GM13976 (cell line): ENCODE measurements around the gene PHKA1.
"Not testable (repeated sequence)": the region's sequence is repeated elsewhere in the genome, so short reads cannot be mapped to it uniquely, and the experiment has no call there.

ENCODE experiments used
- DNase-seq: peaks from one replicate; pipeline ENCODE4 v3.0.0; 2012; ENCODE audit warnings: low spot score
- in situ Hi-C: fragments of 300-500 bp; cut with MboI; formaldehyde crosslinking; loops from one replicate; pipeline ENCODE4 v1.12.0; 2022; ENCODE audit warnings: low sequenced_read_pairs, mixed read lengths, inconsistent platforms; ENCODE audit not compliant: unreplicated experiment
- TF ChIP-seq, protein P1 (sequence below): IDR thresholded peaks from 2 replicates; pipeline ENCODE4 v1.5.1; 2012; ENCODE audit warnings: borderline replicate concordance, mild to moderate bottlenecking; ENCODE audit not compliant: insufficient read depth; ENCODE audit errors: extremely low read depth, missing control alignments, control extremely low read depth

The PHKA1 gene

DNA sequence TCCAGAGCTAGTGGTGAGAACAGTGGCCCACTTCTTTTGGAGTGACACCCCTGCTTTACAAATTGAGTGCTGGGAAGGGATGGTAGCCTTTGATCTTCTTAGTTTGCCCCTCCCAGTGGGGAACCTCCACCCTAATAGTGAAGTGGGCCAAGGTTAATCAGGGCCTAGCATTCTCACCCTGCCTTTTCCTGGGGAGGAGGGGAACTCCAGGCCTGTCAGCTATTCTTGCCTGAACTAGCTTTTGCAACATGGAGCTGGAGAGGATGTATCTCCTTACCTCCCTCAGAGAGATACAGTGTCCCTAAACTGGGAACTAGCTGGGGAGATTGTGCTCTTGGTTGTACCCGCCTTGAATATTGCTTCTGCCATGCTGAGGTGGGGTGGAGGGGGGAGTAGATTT is 20.6 kb downstream of the PHKA1 start:
- TF ChIP-seq, protein P1, sequence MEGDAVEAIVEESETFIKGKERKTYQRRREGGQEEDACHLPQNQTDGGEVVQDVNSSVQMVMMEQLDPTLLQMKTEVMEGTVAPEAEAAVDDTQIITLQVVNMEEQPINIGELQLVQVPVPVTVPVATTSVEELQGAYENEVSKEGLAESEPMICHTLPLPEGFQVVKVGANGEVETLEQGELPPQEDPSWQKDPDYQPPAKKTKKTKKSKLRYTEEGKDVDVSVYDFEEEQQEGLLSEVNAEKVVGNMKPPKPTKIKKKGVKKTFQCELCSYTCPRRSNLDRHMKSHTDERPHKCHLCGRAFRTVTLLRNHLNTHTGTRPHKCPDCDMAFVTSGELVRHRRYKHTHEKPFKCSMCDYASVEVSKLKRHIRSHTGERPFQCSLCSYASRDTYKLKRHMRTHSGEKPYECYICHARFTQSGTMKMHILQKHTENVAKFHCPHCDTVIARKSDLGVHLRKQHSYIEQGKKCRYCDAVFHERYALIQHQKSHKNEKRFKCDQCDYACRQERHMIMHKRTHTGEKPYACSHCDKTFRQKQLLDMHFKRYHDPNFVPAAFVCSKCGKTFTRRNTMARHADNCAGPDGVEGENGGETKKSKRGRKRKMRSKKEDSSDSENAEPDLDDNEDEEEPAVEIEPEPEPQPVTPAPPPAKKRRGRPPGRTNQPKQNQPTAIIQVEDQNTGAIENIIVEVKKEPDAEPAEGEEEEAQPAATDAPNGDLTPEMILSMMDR = no peak
- in situ Hi-C loops = no loop called here
- no peak for DNase-seq

DNA sequence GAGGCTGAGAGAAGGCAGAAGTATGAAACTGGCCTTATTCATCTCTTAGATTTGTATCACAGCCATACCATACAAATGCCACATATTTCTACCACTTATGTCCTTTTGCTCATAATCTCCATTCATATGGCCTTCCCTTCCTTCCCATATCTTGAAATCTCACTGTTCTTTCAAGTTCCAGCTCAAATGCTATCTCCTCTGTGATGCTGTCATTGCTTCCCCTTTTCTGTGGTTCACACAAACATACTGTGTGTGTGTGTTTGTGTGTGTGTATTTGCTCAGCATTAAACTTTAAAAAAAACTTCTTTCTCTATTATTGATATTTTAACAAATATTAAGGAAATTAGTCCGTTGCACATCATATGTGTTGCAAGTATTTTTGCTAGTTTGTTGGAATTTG is 26.7 kb downstream of the PHKA1 start:
- TF ChIP-seq, protein P1 = no peak
- DNase-seq = no peak
- in situ Hi-C loops = no loop called here

DNA sequence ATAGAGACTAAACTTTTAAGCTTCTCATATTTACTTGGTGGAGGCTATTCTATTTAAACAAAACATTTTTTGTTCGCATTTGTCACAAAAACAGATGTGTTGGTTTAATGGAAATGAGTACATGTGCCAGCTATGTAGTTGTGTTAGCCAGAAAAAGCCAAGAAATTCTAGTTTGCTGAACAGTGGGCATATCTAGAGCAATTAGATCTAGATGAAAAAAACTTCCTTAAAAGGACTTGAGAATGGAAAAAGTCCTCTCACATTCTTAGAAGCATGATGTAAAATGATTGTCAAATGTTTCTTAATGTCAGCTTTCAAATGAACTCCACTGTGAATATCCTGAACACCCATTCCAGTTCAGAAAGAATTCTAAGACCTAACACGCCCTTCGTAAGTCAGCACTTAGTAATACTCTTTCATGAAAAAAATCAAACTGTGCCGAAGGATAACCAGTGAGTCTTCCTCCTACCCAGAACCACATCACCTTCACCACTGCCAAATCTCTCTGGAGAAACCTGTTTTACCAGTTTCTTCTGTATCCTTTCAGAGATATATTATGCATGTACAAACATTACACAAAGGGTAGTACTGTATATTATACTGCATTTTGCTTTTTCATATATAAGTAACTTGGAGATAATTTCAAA is 28.2 kb downstream of the PHKA1 start:
- TF ChIP-seq, protein P1 = no peak
- in situ Hi-C loops = no loop called here
- no peak for DNase-seq

DNA sequence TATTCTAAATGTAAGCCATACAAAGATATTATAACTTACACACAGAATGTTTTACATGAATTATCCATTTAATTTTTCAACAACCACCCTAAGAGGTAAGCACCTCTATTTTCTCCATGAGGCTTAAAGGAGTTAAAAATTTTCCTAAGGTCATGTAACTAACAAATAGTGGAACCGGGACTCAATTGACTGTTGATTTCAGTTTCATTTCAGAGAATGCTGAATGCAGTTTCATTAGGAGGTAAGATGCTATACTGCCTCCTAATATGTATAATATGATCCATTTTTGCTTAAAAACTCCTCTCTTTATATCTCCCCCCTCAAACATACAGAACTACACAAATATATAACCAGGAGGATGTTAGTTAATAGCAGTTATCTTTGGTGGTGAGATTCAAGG is 29.1 kb downstream of the PHKA1 start:
- TF ChIP-seq, protein P1 = no peak
- in situ Hi-C loops = no loop called here
- no peak for DNase-seq

DNA sequence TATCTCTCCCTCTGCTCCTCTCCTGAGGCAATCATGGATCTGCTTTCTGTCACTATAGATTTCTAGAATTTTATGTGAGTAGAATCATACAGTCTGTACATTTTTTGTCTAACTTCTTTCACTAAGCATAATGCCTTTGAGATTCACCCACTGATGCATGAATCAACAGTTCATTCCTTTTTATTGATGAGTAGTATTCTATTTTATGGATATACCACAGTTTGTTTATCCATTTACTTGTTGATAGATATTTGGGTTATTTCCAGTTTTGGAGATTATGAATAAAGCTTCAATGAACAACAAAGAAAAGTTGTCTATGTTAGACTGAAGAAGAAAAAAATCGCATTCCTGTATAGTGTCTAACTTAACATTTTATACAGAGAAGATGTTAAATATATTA is 30.5 kb downstream of the PHKA1 start:
- no peak for DNase-seq
- TF ChIP-seq, protein P1 = no peak
- in situ Hi-C loops = no loop called here

DNA sequence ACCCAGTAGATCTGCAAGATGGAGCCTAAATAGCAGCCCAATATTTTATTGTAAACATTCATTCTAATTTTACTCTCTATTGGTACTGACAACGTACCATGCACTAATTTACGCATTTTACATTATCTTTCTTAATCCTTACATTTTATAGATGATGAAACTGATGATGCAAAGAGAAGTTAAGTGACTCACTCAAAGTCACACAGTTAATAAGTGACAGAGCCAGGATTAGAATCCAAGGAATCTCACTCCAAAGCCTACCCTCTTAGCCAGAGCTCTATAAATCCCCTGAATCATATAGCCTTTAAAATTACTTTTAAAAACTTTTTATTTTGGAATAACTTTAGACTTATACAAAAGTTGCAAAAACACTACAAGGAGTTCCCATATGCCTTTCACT is 37.6 kb downstream of the PHKA1 start:
- in situ Hi-C loops = no loop called here

DNA sequence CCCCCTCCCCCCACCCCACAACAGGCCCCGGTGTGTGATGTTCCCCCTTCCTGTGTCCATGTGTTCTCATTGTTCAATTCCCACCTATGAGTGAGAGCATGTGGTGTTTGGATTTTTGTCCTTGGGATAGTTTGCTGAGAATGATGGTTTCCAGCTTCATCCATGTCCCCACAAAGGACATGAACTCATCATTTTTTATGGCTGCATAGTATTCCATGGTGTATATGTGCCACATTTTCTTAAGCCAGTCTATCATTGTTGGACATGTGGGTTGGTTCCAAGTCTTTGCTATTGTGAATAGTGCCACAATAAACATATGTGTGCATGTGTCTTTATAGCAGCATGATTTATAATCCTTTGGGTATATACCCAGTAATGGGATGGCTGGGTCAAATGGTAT is 40.2 kb downstream of the PHKA1 start:
- DNase-seq, in situ Hi-C loops: not testable (repeated sequence)

More for the DNA sequence above, 37.6 kb downstream of the PHKA1 start:
- DNase-seq = no peak
- TF ChIP-seq, protein P1 = no peak

DNA sequence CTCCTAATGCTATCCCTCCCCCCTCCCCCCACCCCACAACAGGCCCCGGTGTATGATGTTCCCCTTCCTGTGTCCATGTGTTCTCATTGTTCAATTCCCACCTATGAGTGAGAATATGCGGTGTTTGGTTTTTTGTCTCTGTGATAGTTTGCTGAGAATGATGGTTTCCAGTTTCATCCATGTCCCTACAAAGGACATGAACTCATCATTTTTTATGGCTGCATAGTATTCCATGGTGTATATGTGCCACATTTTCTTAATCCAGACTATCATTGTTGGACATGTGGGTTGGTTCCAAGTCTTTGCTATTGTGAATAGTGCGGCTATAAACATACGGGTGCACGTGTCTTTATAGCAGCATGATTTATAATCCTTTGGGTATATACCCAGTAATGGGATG is 44.6 kb downstream of the PHKA1 start:
- in situ Hi-C loops, DNase-seq: not testable (repeated sequence)
